ENCODE data around the gene PIK3CD. TPM values are rescaled to one million over a fixed set of nuclear protein-coding genes. Genes with fewer than 3 reads are reported as not detected.

PIK3CD gene
- total and polyA plus RNA-seq, 2 experiments from 2014 or later, result 1.2 to 1.3 TPM

GRCh38 chr1:9751971-9752370 is 100.4 kb downstream of the PIK3CD start:
- H3K27me3 ChIP-seq, result no peaks in the 10 kb centered on the region
- H3K4me3 ChIP-seq, result no peak overlapping the region
- DNase-seq (ENCODE audit: low spot score), result no peak
- H3K36me3 ChIP-seq (replicated peaks; ENCODE audit: insufficient read depth, low read depth), result no peaks in the 10 kb centered on the region
- H3K79me2 ChIP-seq, result peaks cover 11% of the 10 kb centered on the region
- no peak overlapping the region for H3K4me2 ChIP-seq
- no peak for TF ChIP-seq EZH2phosphoT487 (IDR thresholded peaks at IDR 0.05; ENCODE audit: low read depth, severe bottlenecking, unreplicated experiment)
- no peak for TF ChIP-seq CTCF (IDR thresholded peaks at IDR 0.05; ENCODE audit: poor library complexity)
- no peak for TF ChIP-seq EZH2 (IDR thresholded peaks at IDR 0.05; ENCODE audit: borderline replicate concordance)
- H3K27ac ChIP-seq, result no peak overlapping the region
- H3K9me2 ChIP-seq (replicated peaks; ENCODE audit: insufficient read depth), result no peaks in the 10 kb centered on the region
- 84% methylated on average over 3 of the region's 3 CpGs for whole genome bisulfite sequencing (ENCODE audit: low lambda C conversion rate, missing lambda C conversion rate)
- peaks cover 7% of the 10 kb centered on the region for H3K4me1 ChIP-seq (ENCODE audit: insufficient read depth)
- H4K20me1 ChIP-seq (ENCODE audit: insufficient read depth, poor library complexity, severe bottlenecking), result no peaks in the 10 kb centered on the region
- H3K9me3 ChIP-seq (ENCODE audit: low read depth), result no peaks in the 10 kb centered on the region
- H2AFZ ChIP-seq, result no peak overlapping the region

- 93% methylated on average over 12 of the region's 12 CpGs for WGBS (ENCODE audit: low lambda C conversion rate, missing lambda C conversion rate)
- Histone ChIP-seq H3K4me3 (no peak overlapping the region), H3K79me2 (peaks cover 20% of the 10 kb centered on the region), H3K36me3 (replicated peaks; ENCODE audit: insufficient read depth, low read depth) (no peaks in the 10 kb centered on the region), H3K27me3 (no peaks in the 10 kb centered on the region), H3K9me3 (ENCODE audit: low read depth) (no peaks in the 10 kb centered on the region), H3K4me1 (ENCODE audit: insufficient read depth) (peaks cover 7% of the 10 kb centered on the region), H4K20me1 (ENCODE audit: insufficient read depth, poor library complexity, severe bottlenecking) (peaks cover 3% of the 10 kb centered on the region), H2AFZ (no peak overlapping the region), H3K4me2 (no peak overlapping the region), H3K9me2 (replicated peaks; ENCODE audit: insufficient read depth) (no peaks in the 10 kb centered on the region), H3K27ac (no peak overlapping the region)
- TF ChIP-seq EZH2phosphoT487 (IDR thresholded peaks at IDR 0.05; ENCODE audit: low read depth, severe bottlenecking, unreplicated experiment) (no peak), EZH2 (IDR thresholded peaks at IDR 0.05; ENCODE audit: borderline replicate concordance) (no peak), CTCF (IDR thresholded peaks at IDR 0.05; ENCODE audit: poor library complexity) (no peak)
- DNase-seq (ENCODE audit: low spot score), result no peak
Measured at GRCh38 chr1:9753121-9753531, 101.6 kb downstream of the PIK3CD start.

- H4K20me1 ChIP-seq (ENCODE audit: insufficient read depth, poor library complexity, severe bottlenecking), result peaks cover 3% of the 10 kb centered on the region
- TF ChIP-seq CTCF (IDR thresholded peaks at IDR 0.05; ENCODE audit: poor library complexity) (no peak), EZH2 (IDR thresholded peaks at IDR 0.05; ENCODE audit: borderline replicate concordance) (no peak), EZH2phosphoT487 (IDR thresholded peaks at IDR 0.05; ENCODE audit: low read depth, severe bottlenecking, unreplicated experiment) (no peak)
- H3K36me3 ChIP-seq (replicated peaks; ENCODE audit: insufficient read depth, low read depth), result no peaks in the 10 kb centered on the region
- H3K4me2 ChIP-seq, result no peak overlapping the region
- no peak overlapping the region for H3K4me3 ChIP-seq
- no peaks in the 10 kb centered on the region for H3K27me3 ChIP-seq
- no peak overlapping the region for H3K27ac ChIP-seq
- no peak overlapping the region for H2AFZ ChIP-seq
- H3K9me2 ChIP-seq (replicated peaks; ENCODE audit: insufficient read depth), result no peaks in the 10 kb centered on the region
- no peaks in the 10 kb centered on the region for H3K9me3 ChIP-seq (ENCODE audit: low read depth)
- peaks cover 29% of the 10 kb centered on the region for H3K79me2 ChIP-seq
- peaks cover 7% of the 10 kb centered on the region for H3K4me1 ChIP-seq (ENCODE audit: insufficient read depth)
- WGBS (ENCODE audit: low lambda C conversion rate, missing lambda C conversion rate), result 61% methylated on average over 10 of the region's 10 CpGs
- DNase-seq (ENCODE audit: low spot score), result no peak
Measured at GRCh38 chr1:9755441-9755995, 104.0 kb downstream of the PIK3CD start.
